ENCODE measurements around the gene LRRC66. TPM values are rescaled to one million over a fixed set of nuclear protein-coding genes. Genes with fewer than 3 reads are reported as not detected.

The LRRC66 gene
- total and polyA plus RNA-seq, 4 donors: 0.49 to 1.1 (median 0.87) TPM

GRCh38 chr4:52005604-52006273, 14.4 kb downstream of the LRRC66 start:
- intact Hi-C loops (cut with DNase I): no loop called here
- no peaks in the 10 kb centered on the region for H3K9me3 ChIP-seq (ENCODE audit: control insufficient read depth, low read length)
- WGBS, 2 donors: 96 to 100% methylated on average over 1 of the region's 2 CpGs
- no peaks in the 10 kb centered on the region for H3K36me3 ChIP-seq (ENCODE audit: control insufficient read depth in 1 of 2, insufficient read depth in 2 of 2, low read length in 1 of 2)
- H3K27ac ChIP-seq (ENCODE audit: low read depth in 1 of 2, low read length in 2 of 2): no peak overlapping the region
- H3K4me1 ChIP-seq (ENCODE audit: control insufficient read depth in 1 of 2, insufficient read depth in 2 of 2, low read length in 2 of 2): no peaks in the 10 kb centered on the region
- no peak for DNase-seq
- no peak for ATAC-seq (ENCODE audit: low FRiP score)
- H3K4me3 ChIP-seq (ENCODE audit: low read length in 2 of 2): no peak overlapping the region
- H3K27me3 ChIP-seq (ENCODE audit: control insufficient read depth in 1 of 2, insufficient read depth in 2 of 2, low read length in 1 of 2): no peaks in the 10 kb centered on the region

GRCh38 chr4:52004414-52004813, 15.7 kb downstream of the LRRC66 start:
- no peak for ATAC-seq (ENCODE audit: low FRiP score)

DNA sequence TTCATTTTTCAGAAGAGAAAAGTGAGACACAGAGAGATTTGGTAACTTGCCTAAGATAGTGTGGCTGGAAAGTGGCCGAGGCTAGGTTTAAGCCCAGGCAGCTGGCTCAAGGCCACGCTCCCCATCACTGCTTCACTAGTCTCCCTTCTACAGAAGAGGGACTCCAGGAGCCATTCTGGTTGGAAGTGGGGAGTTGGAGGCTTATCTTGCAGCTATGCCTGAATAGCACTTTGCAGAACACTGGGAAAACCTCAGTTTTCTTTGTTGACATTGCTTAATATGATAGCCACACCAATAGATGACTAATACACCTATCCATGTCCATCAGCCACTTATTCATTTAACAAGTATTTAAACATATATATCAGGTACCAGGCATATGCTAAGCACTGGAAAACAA, 18.5 kb downstream of the LRRC66 start:
- no peak overlapping the region for H3K4me3 ChIP-seq (ENCODE audit: low read length in 2 of 2)
- peaks cover under 1% of the 10 kb centered on the region for H3K9me3 ChIP-seq (ENCODE audit: control insufficient read depth, low read length)
- WGBS, 2 donors: 65 to 68% methylated on average over 2 of the region's 2 CpGs
- H3K27me3 ChIP-seq (ENCODE audit: control insufficient read depth in 1 of 2, insufficient read depth in 2 of 2, low read length in 1 of 2): no peaks in the 10 kb centered on the region
- H3K4me1 ChIP-seq (ENCODE audit: control insufficient read depth in 1 of 2, insufficient read depth in 2 of 2, low read length in 2 of 2): no peaks in the 10 kb centered on the region
- H3K27ac ChIP-seq (ENCODE audit: low read depth in 1 of 2, low read length in 2 of 2): no peak overlapping the region
- no peaks in the 10 kb centered on the region for H3K36me3 ChIP-seq (ENCODE audit: control insufficient read depth in 1 of 2, insufficient read depth in 2 of 2, low read length in 1 of 2)
- intact Hi-C loops (cut with DNase I): no loop called here
- DNase-seq (no peak), ATAC-seq (ENCODE audit: low FRiP score) (no peak)

More at GRCh38 chr4:52004414-52004813, 15.7 kb downstream of the LRRC66 start:
- Histone ChIP-seq H3K9me3 (ENCODE audit: control insufficient read depth, low read length) (no peaks in the 10 kb centered on the region), H3K27me3 (ENCODE audit: control insufficient read depth in 1 of 2, insufficient read depth in 2 of 2, low read length in 1 of 2) (no peaks in the 10 kb centered on the region), H3K36me3 (ENCODE audit: control insufficient read depth in 1 of 2, insufficient read depth in 2 of 2, low read length in 1 of 2) (no peaks in the 10 kb centered on the region), H3K27ac (ENCODE audit: low read depth in 1 of 2, low read length in 2 of 2) (no peak overlapping the region), H3K4me1 (ENCODE audit: control insufficient read depth in 1 of 2, insufficient read depth in 2 of 2, low read length in 2 of 2) (no peaks in the 10 kb centered on the region), H3K4me3 (ENCODE audit: low read length in 2 of 2) (no peak overlapping the region)
- intact Hi-C loops (cut with DNase I): no loop called here
- DNase-seq: no peak

GRCh38 chr4:51999250-51999649, 20.9 kb downstream of the LRRC66 start:
- Histone ChIP-seq H3K36me3 (ENCODE audit: control insufficient read depth in 1 of 2, insufficient read depth in 2 of 2, low read length in 1 of 2) (no peaks in the 10 kb centered on the region), H3K4me3 (ENCODE audit: low read length in 2 of 2) (no peak overlapping the region), H3K4me1 (ENCODE audit: control insufficient read depth in 1 of 2, insufficient read depth in 2 of 2, low read length in 2 of 2) (no peaks in the 10 kb centered on the region), H3K9me3 (ENCODE audit: control insufficient read depth, low read length) (peaks cover 8% of the 10 kb centered on the region), H3K27ac (ENCODE audit: low read depth in 1 of 2, low read length in 2 of 2) (no peak overlapping the region), H3K27me3 (ENCODE audit: control insufficient read depth in 1 of 2, insufficient read depth in 2 of 2, low read length in 1 of 2) (no peaks in the 10 kb centered on the region)
- 94 to 95% methylated on average over 5 of the region's 5 CpGs for WGBS, 2 donors
- intact Hi-C loops (cut with DNase I): no loop called here
- ATAC-seq (ENCODE audit: low FRiP score) (no peak), DNase-seq (no peak)

DNA sequence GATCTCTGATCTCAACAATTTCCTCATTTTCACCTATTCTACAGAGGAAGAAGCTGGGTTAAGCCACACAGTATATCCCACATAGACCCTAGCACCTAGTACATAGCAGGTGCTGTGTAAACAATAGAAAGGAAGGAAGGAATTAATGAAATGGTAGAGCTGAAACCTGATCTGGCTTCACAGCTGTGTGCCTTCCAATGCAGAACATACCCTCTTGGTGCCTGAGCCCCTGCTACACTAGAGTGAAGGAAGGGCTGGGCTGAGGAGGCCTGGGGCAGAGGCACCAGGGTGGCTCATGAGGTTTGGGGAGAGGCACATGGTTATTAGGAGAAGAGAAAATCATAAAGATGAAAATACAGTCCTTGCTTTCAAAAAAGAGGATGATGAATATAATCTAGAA, 21.3 kb downstream of the LRRC66 start:
- no peaks in the 10 kb centered on the region for H3K27me3 ChIP-seq (ENCODE audit: control insufficient read depth in 1 of 2, insufficient read depth in 2 of 2, low read length in 1 of 2)
- ATAC-seq (ENCODE audit: low FRiP score): no peak
- intact Hi-C loops (cut with DNase I): no loop called here
- no peak overlapping the region for H3K27ac ChIP-seq (ENCODE audit: low read depth in 1 of 2, low read length in 2 of 2)
- H3K9me3 ChIP-seq (ENCODE audit: control insufficient read depth, low read length): peaks cover 8% of the 10 kb centered on the region
- no peak for DNase-seq
- H3K4me3 ChIP-seq (ENCODE audit: low read length in 2 of 2): no peak overlapping the region
- H3K36me3 ChIP-seq (ENCODE audit: control insufficient read depth in 1 of 2, insufficient read depth in 2 of 2, low read length in 1 of 2): no peaks in the 10 kb centered on the region
- no peaks in the 10 kb centered on the region for H3K4me1 ChIP-seq (ENCODE audit: control insufficient read depth in 1 of 2, insufficient read depth in 2 of 2, low read length in 2 of 2)

DNA sequence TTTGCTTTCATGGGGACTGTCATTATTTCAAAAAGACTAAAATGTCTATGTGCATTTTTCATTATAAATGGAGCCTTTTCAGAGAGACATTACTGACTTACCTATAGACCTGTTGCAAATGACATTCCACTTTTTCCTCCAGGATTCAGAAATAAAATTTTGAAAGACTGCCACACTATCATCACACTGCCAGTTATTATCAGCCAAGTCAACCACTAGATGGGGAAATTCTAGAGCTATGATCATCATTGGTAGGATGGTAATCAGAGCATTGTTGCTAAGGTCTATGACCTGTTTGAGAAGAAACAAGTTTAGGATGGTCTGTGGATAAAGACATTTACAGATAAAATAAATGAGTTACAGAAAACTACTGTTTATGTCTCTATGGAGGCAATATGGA, 22.5 kb downstream of the LRRC66 start:
- H3K27me3 ChIP-seq (ENCODE audit: control insufficient read depth in 1 of 2, insufficient read depth in 2 of 2, low read length in 1 of 2): no peaks in the 10 kb centered on the region
- H3K4me3 ChIP-seq (ENCODE audit: low read length in 2 of 2): no peak overlapping the region
- peaks cover 8% of the 10 kb centered on the region for H3K9me3 ChIP-seq (ENCODE audit: control insufficient read depth, low read length)
- intact Hi-C loops (cut with DNase I): no loop called here
- H3K36me3 ChIP-seq (ENCODE audit: control insufficient read depth in 1 of 2, insufficient read depth in 2 of 2, low read length in 1 of 2): no peaks in the 10 kb centered on the region
- ATAC-seq (ENCODE audit: low FRiP score) (no peak), DNase-seq (no peak)
- no peak overlapping the region for H3K27ac ChIP-seq (ENCODE audit: low read depth in 1 of 2, low read length in 2 of 2)
- H3K4me1 ChIP-seq (ENCODE audit: control insufficient read depth in 1 of 2, insufficient read depth in 2 of 2, low read length in 2 of 2): no peaks in the 10 kb centered on the region

DNA sequence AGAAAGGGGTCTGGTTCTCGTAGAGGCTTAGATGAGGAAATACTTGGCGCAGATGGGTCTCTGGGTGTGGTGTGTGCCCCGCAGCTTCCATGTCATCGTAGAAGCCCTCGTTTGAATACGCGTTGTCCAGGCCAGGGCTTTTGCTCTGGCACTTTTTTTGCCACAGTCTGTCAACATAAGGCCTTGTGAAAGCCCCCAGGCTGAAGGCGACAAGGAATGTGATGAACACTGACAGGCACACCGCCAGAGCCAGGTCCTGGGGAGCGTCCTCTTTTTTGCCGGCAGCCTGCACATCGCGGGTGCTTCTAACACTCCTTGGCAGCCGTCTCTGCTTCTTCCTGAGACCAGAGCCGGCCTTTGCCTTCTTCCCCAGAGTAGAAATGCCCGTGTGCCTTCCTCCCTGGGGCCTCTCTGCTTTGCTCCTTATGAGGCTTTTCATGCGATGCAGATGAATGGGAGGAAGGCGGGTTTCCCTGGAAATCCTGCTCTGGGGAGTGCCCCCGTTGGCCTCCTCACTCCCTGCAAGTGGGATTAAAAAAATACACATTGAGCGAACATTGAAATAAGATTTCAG, 24.4 kb downstream of the LRRC66 start:
- Histone ChIP-seq H3K4me3 (ENCODE audit: low read length in 2 of 2) (no peak overlapping the region), H3K27me3 (ENCODE audit: control insufficient read depth in 1 of 2, insufficient read depth in 2 of 2, low read length in 1 of 2) (no peaks in the 10 kb centered on the region), H3K4me1 (ENCODE audit: control insufficient read depth in 1 of 2, insufficient read depth in 2 of 2, low read length in 2 of 2) (no peaks in the 10 kb centered on the region), H3K36me3 (ENCODE audit: control insufficient read depth in 1 of 2, insufficient read depth in 2 of 2, low read length in 1 of 2) (peaks cover 0 to 2% of the 10 kb centered on the region in 2 donors), H3K9me3 (ENCODE audit: control insufficient read depth, low read length) (peaks cover 14% of the 10 kb centered on the region), H3K27ac (ENCODE audit: low read depth in 1 of 2, low read length in 2 of 2) (no peak overlapping the region)
- DNase-seq (no peak), ATAC-seq (ENCODE audit: low FRiP score) (no peak)
- WGBS, 2 donors: 66 to 67% methylated on average over 20 of the region's 20 CpGs
- intact Hi-C loops (cut with DNase I): no loop called here

DNA sequence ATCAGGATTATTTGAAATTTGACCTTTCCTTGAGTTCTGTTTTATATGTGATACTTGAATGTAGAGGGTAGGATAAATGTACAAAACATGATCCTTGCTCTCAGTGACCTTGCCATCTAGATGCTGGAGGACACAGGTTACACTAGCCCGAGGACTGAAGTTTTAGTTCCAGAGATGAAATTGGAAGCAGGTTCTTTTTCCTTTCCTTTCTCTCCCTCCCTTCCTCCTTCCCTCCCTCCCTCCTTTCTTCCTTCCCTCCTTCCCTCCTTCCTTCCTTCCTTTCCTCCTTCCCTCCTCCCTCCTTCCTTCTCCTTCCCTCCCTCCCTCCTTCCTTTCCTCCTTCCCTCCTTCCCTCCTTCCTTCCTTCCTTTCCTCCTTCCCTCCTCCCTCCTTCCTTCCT, 54.3 kb downstream of the LRRC66 start:
- H3K27ac ChIP-seq (ENCODE audit: low read depth in 1 of 2, low read length in 2 of 2): no peak overlapping the region
- 76 to 82% methylated on average over 1 of the region's 1 CpG for WGBS, 2 donors
- no peak for DNase-seq
- intact Hi-C loops (cut with DNase I): no loop called here
- H3K27me3 ChIP-seq (ENCODE audit: control insufficient read depth in 1 of 2, insufficient read depth in 2 of 2, low read length in 1 of 2): no peaks in the 10 kb centered on the region
- H3K36me3 ChIP-seq (ENCODE audit: control insufficient read depth in 1 of 2, insufficient read depth in 2 of 2, low read length in 1 of 2): no peaks in the 10 kb centered on the region
- no peak for ATAC-seq (ENCODE audit: low FRiP score)
- no peak overlapping the region for H3K4me3 ChIP-seq (ENCODE audit: low read length in 2 of 2)
- no peaks in the 10 kb centered on the region for H3K9me3 ChIP-seq (ENCODE audit: control insufficient read depth, low read length)
- H3K4me1 ChIP-seq (ENCODE audit: control insufficient read depth in 1 of 2, insufficient read depth in 2 of 2, low read length in 2 of 2): peaks cover 0 to 3% of the 10 kb centered on the region in 2 donors

DNA sequence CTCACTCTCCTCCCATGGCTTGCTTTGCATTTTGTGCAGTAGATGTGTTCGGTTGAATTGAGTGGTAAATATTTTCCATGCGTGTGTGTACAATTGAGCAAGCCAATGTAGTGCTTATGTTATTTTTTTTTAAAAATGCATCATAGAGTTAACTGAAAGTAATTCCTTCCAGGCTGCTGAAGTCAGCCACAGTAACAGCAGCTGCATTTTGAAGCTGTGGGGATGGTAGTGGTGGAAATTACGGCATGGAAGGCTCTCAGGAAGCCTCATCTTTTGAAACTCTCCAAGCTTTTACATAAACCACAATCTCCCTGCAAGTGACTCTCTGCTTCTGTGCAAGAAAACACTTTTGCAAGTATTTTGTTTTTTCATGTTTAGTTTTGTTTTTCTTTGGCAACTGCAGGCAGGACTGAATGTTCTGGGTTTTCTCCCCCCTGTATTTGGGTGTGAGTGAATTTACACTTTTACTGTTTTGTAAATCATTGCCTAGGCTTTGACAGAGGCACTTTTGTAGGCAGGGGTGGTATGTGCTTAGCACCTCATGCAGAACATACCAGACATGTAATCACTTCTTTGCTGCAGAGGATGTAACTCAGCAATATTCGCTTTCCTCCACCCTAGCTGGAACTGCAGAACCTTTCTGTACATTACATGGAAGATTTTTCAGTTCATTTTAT, 56.2 kb downstream of the LRRC66 start:
- H3K4me3 ChIP-seq (ENCODE audit: low read length in 2 of 2): no peak overlapping the region
- DNase-seq (no peak), ATAC-seq (ENCODE audit: low FRiP score) (no peak)
- no peak overlapping the region for H3K27ac ChIP-seq (ENCODE audit: low read depth in 1 of 2, low read length in 2 of 2)
- no peaks in the 10 kb centered on the region for H3K36me3 ChIP-seq (ENCODE audit: control insufficient read depth in 1 of 2, insufficient read depth in 2 of 2, low read length in 1 of 2)
- peaks cover 0 to 3% of the 10 kb centered on the region in 2 donors for H3K4me1 ChIP-seq (ENCODE audit: control insufficient read depth in 1 of 2, insufficient read depth in 2 of 2, low read length in 2 of 2)
- intact Hi-C loops (cut with DNase I): no loop called here
- WGBS, 2 donors: 62 to 67% methylated on average over 4 of the region's 4 CpGs
- no peaks in the 10 kb centered on the region for H3K9me3 ChIP-seq (ENCODE audit: control insufficient read depth, low read length)
- H3K27me3 ChIP-seq (ENCODE audit: control insufficient read depth in 1 of 2, insufficient read depth in 2 of 2, low read length in 1 of 2): no peaks in the 10 kb centered on the region
